ENCODE results near the gene ZNF710.

Gene ZNF710

DNA sequence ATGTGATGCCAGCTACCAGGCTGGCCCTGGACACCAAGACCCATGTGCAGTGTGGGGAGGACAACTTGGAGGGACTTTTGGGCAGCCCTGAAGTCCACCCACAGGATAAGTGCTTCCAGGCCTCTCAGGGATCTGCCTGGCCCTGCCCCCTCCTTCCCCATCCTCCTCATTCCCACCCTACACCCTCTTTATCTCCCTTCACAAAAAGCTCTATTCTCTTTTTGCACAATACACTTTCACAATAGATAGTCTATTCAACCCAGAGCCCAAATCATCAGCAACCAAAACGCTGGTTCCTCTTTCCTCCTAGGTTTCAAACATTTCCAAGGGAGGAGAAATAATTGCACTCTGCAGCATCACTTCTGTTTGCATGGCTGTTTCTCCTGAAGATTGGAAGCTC lies 7.8 kb upstream of the ZNF710 start:
- no peak for DNase-seq

DNA sequence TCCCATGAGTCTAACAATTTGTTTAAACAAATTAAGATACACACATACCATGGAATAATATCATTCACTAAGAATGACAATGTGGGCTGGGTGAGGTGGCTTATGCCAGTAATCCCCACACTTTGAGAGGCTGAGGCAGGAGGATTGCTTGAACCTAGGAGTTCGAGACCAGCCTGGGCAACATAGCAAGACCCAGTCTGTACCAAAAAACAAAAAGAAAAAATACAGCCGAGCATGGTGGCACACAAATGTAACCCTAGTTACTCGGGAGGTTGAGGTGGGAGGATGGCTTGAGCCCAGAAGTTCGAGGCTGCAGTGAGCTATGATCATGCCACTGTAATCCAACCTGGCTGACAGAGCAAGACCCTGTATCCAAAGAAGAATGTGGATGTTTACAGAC lies 4.0 kb upstream of the ZNF710 start:
- DNase-seq: no peak

GRCh38 chr15:89998141-89998661 lies 2.9 kb upstream of the ZNF710 start:
- DNase-seq: no peak

- no peak for DNase-seq
Observed at GRCh38 chr15:89998923-89999675, 2.0 kb upstream of the ZNF710 start.

- DNase-seq: no peak
Observed at GRCh38 chr15:89999676-90000185, 1.4 kb upstream of the ZNF710 start.

DNA sequence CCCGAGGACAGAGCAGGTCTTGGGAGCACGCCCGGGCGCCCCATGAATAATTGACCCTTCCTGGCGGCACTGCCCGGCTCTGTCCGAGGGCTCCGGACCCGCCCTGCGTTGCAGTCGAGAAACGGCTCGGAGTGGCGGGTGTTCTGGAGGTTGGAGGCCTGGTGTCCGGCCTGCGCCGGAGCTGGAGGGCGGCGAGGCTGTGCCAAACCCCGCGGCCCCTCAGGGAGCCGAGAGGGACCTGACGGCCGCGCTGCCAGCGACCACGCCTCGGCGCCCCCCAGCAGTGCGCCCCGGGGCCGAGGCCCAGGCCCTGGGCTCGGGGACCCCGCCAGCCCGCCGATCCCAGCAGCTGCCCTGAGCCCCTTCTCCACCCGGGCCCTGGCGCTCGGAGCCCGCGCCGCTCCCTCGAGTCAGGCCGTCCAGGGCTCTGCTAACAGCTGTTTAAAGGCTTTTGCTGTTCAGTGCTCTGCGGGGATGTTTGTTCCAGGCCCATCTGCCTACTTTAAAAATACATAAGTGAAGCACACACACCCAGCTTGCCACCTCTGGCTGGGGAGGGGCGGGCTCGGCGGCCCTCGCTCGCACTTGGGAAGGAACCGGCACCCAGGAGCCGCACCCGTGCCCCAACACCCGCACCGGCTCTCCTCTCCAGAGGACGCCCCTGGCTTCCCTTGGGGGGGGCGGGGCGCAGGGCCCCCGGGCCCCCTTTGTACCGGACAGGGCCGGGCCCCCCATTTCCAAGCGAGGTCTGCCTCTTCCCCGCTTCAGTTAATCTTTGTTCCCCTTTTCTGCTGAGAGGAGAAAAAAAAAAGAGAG lies 730 bp upstream of the ZNF710 start:
- no peak for DNase-seq

DNA sequence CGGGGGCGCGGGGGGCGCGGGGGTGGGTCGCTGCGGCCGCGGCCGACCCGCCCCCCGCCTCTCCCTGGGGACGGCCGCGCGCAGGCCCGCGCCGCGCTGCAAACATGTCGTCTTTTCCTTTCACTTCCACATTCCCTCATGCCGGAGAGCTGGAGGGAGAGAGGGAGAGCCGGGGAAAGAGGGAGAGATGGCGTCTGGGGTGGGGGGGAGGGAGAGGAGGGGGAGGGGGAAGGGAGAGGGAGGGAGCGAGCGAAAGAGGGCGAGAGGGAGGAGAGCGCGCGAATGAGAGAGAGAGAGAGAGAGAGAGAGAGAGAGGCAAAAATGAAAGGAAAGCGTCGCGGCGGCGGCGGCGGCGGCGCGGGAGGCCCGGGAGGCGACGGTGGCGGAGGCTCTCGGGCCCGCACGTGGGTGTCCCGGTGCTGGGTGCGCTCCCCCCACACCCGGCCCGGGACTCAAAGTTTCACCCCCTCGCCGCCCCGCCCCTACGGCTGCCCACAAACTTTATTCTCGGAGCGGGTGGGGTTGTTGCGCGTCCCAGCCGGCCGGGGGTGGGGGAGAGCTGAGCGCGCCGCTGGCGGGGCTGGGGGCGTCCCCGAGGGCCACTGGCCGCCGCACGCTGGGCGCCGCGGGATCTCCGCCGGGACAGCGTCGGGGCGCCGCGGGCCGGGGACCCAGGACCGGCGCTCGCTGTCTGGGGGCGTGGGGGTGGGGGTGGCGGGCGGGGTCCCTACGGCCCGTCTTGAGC lies 731 bp downstream of the ZNF710 start:
- no peak for DNase-seq

- no peak for DNase-seq
Observed at GRCh38 chr15:90002428-90002844, 1.3 kb downstream of the ZNF710 start.

DNA sequence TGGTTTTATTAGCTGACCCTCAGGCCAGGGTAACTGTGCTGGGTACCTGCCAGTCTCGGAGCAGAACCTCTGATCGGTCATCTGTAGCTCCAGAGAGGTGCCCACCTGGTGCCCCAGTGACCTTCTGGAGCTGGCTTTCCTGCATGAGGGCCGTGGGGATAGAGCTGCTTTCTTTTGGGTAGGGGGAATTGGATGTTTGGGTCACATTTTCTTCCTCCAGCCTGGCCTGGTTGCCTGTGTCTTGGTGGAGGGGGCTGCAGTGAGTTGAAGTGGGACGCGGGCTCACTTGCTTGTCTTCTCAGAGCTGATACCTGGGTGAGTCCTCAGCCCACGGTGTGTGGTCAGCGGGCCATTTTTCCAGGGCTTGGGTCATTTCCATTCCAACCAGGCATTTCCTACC lies 2.6 kb downstream of the ZNF710 start:
- DNase-seq: no peak

- DNase-seq: no peak
Observed at GRCh38 chr15:90004252-90004651, 3.1 kb downstream of the ZNF710 start.

- no peak for DNase-seq
Observed at GRCh38 chr15:90004671-90005070, 3.5 kb downstream of the ZNF710 start.

- no peak for DNase-seq
Observed at GRCh38 chr15:90006217-90007075, 5.3 kb downstream of the ZNF710 start.

DNA sequence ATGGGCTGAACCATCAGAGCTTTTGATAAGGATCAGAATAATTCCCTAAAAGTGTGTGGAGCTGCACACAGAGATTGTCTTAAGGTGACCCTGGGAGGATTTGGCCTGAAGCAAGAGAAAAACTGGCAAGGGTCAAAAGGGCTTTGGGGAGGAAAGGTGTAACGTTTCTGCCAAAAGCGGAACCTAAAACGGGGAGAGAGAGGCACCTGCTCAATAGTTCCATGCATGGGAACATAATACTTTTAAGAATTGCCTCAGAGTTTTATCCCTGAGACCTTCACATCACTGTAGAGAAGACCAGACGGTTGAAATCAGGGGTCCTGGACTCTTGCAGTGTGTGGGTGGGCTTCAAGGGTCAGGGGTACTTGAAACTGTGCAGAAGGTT lies 5.9 kb downstream of the ZNF710 start:
- no peak for DNase-seq

DNA sequence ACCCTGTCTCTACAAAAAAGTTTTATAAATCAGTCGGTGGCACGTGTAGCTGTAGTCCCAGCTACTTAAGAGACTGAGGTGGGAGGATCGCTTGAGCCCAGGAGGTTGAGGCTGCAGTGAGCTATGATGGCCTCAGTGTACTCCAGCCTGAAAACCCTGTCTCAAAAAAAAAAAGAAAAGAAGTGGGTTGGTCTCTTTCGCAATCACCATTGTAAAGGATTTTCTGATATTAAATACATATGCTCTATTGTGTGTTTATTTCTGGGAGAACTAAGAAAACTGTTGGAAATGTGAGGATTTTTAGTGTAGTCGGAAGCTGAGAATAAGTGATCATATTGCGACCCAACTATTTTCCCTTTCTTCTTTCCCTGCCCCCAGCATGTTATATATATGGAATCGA lies 7.5 kb downstream of the ZNF710 start:
- DNase-seq: no peak

GRCh38 chr15:90009301-90010022 lies 8.3 kb downstream of the ZNF710 start:
- DNase-seq: no peak

- no peak for DNase-seq
Observed at GRCh38 chr15:90011705-90012104, 10.6 kb downstream of the ZNF710 start.

- no peak for DNase-seq
Observed at GRCh38 chr15:90013503-90013937, 12.4 kb downstream of the ZNF710 start.

DNA sequence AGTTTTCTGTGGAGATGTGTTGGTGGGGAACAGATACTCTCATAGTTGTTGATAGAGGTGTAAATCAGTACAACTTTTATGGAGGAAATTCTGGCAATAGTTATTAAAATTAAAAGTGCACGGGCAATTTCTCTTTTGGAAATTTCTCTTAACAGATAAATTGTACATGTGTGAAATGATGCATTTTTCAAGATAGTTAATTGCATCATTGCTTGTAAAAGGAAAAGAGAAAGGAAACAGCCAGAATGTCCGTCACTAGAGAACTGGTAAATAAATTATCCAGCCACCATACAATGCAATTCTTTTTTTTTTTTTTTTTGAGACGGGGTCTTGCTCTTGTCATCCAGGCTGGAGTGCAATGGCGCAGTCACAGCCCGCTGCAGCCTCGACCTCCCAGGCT lies 14.2 kb downstream of the ZNF710 start:
- DNase-seq: no peak

GRCh38 chr15:90015749-90016148 lies 14.6 kb downstream of the ZNF710 start:
- no peak for DNase-seq

DNA sequence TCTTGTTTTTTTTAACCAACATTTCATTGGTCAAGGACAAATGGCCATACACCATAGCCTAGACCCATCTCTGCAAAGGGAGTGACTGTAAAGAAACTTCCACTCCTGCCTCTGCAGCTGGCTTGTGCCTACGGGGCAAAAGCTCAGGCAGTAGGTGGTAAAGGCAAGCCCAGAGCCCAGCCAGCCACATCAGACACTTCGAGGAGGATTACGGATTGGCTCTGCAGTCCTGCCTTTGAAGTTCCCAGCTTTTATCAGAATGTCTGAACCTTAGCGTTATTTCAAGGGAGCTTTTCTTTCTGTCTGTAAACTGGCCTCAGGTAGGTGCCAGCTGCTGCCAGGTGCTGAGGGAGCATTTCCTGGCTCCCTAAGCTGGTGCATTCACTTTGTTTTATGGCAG lies 15.6 kb downstream of the ZNF710 start:
- no peak for DNase-seq

- no peak for DNase-seq
Observed at GRCh38 chr15:90018216-90018831, 17.2 kb downstream of the ZNF710 start.

All from NCI-H446 treated with DMSO at 0.1 percent for 48 hours (cell line).